Measurements from ENCODE around the gene CDC42EP4.

GRCh38 chr17:73336408-73337329, 24.9 kb upstream of the CDC42EP4 start:
- no peak for TF ChIP-seq ZNF565 (CRISPR knock-in tag; conservative IDR thresholded peaks at IDR 0.05; ENCODE audit: low read depth)
- no peak for TF ChIP-seq RARB (CRISPR knock-in tag; IDR thresholded peaks at IDR 0.05)
- no peak for TF ChIP-seq BACH2 (CRISPR knock-in tag; IDR thresholded peaks at IDR 0.05; ENCODE audit: borderline replicate concordance)
- TF ChIP-seq, protein P1, sequence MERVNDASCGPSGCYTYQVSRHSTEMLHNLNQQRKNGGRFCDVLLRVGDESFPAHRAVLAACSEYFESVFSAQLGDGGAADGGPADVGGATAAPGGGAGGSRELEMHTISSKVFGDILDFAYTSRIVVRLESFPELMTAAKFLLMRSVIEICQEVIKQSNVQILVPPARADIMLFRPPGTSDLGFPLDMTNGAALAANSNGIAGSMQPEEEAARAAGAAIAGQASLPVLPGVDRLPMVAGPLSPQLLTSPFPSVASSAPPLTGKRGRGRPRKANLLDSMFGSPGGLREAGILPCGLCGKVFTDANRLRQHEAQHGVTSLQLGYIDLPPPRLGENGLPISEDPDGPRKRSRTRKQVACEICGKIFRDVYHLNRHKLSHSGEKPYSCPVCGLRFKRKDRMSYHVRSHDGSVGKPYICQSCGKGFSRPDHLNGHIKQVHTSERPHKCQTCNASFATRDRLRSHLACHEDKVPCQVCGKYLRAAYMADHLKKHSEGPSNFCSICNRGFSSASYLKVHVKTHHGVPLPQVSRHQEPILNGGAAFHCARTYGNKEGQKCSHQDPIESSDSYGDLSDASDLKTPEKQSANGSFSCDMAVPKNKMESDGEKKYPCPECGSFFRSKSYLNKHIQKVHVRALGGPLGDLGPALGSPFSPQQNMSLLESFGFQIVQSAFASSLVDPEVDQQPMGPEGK (CRISPR knock-in tag; IDR thresholded peaks at IDR 0.05; ENCODE audit: borderline replicate concordance): no peak
- TF ChIP-seq TOX (CRISPR knock-in tag; IDR thresholded peaks at IDR 0.05; ENCODE audit: borderline replicate concordance): no peak
- no peak for TF ChIP-seq SNAI2 (CRISPR knock-in tag; IDR thresholded peaks at IDR 0.05)
- TF ChIP-seq ZFP30 (CRISPR knock-in tag; IDR thresholded peaks at IDR 0.05): no peak
- no peak for TF ChIP-seq ZNF8 (CRISPR knock-in tag; IDR thresholded peaks at IDR 0.05)
- no peak for TF ChIP-seq ARNTL (CRISPR knock-in tag; IDR thresholded peaks at IDR 0.05; ENCODE audit: borderline replicate concordance, low read depth)
- TF ChIP-seq, protein P2, sequence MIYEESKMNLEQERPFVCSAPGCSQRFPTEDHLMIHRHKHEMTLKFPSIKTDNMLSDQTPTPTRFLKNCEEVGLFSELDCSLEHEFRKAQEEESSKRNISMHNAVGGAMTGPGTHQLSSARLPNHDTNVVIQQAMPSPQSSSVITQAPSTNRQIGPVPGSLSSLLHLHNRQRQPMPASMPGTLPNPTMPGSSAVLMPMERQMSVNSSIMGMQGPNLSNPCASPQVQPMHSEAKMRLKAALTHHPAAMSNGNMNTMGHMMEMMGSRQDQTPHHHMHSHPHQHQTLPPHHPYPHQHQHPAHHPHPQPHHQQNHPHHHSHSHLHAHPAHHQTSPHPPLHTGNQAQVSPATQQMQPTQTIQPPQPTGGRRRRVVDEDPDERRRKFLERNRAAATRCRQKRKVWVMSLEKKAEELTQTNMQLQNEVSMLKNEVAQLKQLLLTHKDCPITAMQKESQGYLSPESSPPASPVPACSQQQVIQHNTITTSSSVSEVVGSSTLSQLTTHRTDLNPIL (CRISPR knock-in tag; IDR thresholded peaks at IDR 0.05; ENCODE audit: low read depth): no peak

All from SK-N-SH treated with all-trans-retinoic acid at 6 μM for 48 hours (cell line).